Measurements from ENCODE around the gene RNF8.
"Not testable (repeated sequence)": the region's sequence is repeated elsewhere in the genome, so short reads cannot be mapped to it uniquely, and the experiment has no call there.

RNF8 gene

GRCh38 chr6:37389857-37390256 lies 36.1 kb downstream of the RNF8 start:
- intact Hi-C loops (cut with DNase I): no loop called here

DNA sequence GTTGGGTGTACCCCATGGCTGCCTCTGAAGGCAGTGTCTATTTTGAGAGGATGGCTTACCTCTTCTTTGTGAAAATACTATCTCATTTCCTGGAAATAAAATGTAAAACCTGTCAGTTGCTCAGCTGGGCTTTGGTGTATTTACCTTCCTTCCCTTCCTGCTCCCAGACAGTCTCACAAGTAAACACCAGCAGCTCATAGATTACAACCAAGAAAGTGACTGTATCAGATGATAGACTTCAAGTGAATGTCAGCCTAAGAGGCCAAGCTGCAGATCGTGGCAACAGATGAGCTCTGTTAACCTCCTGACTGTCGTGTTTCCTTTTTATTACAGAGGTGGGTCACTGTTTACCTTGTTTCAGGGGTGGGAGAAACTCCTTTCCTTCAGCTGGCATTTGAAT lies 37.3 kb downstream of the RNF8 start:
- intact Hi-C loops (cut with DNase I): no loop called here
- DNase-seq: no peak

More at GRCh38 chr6:37389857-37390256, 36.1 kb downstream of the RNF8 start:
- DNase-seq: no peak

DNA sequence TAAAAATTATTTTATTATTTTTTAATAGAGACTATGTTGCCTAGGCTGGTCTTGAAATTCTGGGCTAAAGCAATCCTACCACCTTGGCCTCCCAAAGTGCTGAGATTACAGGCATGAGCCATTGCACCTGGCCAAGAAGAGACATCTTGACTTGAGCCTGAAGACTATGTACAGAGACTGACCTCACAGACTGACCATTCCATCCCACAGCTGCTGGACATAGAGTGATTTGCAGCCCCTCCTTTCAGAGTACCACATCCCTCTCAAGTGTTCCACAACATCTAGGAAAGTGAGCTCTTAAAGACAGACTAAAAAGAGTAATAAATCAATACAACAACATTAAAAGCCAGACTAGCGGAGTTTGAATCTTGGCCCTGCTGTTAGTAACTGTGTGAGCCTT lies 39.0 kb downstream of the RNF8 start:
- DNase-seq: no peak
- intact Hi-C loops (cut with DNase I): no loop called here

DNA sequence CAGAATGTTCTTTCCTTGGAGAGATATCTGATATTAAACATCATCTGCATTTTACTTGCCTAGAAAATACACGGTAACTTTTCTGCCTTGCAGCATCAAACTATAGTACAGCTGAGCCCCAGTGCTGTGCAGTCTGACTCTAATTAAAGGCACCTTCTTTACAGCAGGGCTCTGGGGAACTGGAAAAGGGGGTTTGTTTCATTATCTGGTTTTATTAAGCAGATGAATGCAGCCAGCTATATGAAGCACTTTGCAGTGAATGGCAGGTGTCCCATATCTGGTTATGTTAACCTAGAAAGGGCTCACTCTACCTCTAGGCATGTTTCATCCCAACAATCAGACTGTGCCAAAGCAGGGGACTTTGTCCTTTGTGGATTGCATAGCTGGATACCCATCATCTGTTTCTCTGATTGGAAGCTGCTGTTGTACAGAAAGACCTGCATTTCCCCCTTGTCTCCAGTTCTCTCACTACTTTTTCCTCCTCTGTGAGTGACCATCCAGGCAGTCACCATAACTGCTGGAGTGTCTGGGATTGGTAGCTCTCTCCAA lies 39.7 kb downstream of the RNF8 start:
- intact Hi-C loops (cut with DNase I): no loop called here
- no peak for DNase-seq

- intact Hi-C loops (cut with DNase I): no loop called here
- DNase-seq: no peak
Observed at GRCh38 chr6:37396571-37397180, 42.9 kb downstream of the RNF8 start.

DNA sequence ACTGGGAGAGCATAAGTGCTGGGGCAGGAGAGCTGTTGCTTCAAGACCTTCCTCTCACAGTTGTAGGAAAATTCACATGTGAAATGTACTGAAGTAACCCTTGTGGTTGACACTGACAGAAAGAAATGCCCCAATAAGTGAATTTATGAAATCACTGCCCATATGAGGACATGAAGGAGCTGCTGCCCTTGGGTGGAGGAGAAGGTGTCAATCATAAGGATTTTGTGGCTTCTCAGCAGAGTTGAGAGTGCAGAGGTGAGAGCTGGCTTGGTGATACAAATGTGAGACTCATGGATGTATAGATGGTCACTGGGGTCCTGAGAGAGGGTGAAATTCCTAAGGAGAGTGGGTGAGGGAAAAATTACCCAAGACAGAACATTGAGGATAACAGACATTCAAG lies 45.3 kb downstream of the RNF8 start:
- intact Hi-C loops (cut with DNase I): no loop called here
- no peak for DNase-seq

DNA sequence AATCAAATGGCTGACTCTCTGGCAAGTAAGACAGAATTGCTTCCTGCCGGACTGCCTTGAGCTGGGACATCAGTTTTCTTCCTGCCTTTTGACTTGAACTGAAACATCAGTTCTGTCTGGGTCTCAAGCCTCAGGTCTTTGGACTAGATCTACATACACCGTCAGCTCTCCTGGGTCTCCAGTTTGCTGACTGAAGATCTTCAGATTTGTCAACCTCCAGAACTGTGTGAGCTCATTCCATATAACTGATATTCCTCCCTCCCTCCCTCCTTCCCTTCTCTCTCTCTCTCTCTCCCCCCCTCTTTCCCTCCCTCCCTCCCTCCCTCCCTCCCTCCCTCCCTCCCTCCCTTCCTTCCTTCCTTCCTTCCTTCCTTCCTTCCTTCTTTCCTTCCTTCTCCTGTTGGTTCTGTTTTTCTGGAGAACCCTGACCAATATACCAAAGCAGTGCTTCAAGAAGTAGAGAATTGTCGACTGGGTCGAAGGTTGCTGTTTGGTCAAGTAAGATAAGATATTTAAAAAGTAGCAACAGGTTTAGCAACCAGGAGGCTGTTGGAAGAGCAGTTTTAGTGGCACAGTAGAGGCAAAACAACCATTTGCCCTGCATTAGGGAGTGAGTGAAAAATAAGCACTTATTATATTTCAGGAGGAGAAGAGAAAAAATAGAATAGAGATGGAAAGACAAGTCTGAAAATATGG lies 46.2 kb downstream of the RNF8 start:
- no peak for DNase-seq
- intact Hi-C loops (cut with DNase I): no loop called here

DNA sequence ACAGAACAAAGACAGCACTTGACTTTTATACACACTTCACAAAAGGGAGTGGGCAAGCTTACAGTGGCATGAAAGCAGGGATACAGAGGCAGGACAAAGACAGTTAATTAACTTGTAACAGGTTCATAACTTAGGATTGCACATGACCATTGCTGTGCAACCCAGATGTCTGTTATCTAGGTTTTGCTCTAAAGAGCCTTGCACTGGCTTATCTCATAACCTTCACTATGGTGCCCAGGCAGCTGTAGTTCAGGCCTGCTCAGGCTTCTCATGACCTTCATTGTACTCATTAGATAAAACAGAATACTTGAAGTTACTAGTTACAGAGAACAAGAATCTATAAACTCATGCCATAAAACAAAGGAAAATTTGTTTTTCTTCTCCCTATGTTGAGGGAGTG lies 47.9 kb downstream of the RNF8 start:
- DNase-seq; intact Hi-C loops (cut with DNase I): not testable (repeated sequence)

DNA sequence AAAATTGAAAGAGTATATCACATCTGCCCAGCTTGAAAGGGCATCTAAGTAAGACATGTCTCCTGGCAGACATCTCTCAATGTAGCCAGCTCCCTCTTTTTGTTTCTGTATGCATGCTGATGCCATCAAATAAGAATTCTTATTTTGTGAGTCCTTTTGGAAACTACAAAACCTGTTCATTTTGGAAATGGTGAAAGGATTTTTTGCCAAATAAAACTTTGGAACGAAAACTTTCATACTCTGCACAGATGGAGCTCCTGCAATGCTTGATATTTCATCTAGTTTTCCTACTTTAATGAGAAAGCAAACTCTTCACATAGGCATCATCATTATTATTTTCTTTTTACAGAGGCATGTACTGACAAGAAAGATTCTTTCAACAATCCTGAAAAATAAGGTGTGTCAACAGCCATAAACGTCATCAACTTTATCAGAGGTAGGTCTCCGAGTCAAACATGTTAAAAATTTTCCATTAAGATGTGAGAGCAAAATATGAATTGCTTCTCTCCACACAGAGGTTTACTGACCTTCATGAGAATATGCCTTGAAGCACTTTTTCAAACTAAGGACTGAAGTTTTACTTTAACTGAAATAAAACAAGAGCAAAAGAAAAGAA lies 53.1 kb downstream of the RNF8 start:
- DNase-seq: no peak
- intact Hi-C loops (cut with DNase I): no loop called here

DNA sequence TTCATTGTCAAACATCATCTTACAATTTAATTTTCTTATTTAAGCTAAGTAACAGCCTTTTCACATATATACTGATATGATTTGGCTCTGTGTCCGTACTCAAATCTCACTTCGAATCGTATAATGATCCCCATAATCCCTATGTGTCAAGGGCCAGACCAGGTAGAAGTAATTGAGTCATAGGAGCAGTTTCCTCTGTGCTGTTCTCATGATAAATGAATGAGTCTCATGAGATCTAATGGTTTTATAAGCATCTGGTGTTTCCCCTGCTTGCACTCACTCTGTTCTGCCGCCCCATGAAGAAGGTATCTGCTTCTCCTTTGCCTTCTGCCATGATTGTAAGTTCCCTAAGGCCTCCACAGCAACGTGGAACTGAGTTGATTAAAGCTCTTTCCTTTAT lies 54.2 kb downstream of the RNF8 start:
- intact Hi-C loops (cut with DNase I): no loop called here
- DNase-seq: no peak

- intact Hi-C loops (cut with DNase I): no loop called here
- DNase-seq: no peak
Observed at GRCh38 chr6:37409501-37409900, 55.7 kb downstream of the RNF8 start.

DNA sequence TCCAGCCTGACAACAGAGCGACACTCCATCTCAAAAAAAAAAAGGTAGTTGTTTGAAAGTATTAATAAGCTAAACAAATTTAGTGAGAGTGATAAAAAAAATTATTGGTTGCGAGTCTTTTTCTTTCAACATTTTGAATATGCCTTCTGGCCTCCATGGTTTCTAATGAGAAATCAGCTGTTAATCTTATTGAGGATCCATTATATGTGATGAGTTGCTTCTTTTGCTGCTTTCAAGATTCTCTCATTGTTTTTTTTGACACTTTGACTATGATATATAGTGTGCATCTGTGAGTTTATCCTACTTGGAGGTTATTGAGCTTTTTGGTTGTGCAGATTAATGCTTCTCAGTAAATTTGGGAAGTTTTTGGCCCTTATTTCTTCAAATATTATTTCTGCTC lies 63.6 kb downstream of the RNF8 start:
- DNase-seq: no peak
- intact Hi-C loops (cut with DNase I): no loop called here

- DNase-seq: no peak
- intact Hi-C loops (cut with DNase I): no loop called here
Observed at GRCh38 chr6:37418722-37419121, 64.9 kb downstream of the RNF8 start.

GRCh38 chr6:37426058-37426944 lies 72.5 kb downstream of the RNF8 start:
- intact Hi-C loops (cut with DNase I): no loop called here

DNA sequence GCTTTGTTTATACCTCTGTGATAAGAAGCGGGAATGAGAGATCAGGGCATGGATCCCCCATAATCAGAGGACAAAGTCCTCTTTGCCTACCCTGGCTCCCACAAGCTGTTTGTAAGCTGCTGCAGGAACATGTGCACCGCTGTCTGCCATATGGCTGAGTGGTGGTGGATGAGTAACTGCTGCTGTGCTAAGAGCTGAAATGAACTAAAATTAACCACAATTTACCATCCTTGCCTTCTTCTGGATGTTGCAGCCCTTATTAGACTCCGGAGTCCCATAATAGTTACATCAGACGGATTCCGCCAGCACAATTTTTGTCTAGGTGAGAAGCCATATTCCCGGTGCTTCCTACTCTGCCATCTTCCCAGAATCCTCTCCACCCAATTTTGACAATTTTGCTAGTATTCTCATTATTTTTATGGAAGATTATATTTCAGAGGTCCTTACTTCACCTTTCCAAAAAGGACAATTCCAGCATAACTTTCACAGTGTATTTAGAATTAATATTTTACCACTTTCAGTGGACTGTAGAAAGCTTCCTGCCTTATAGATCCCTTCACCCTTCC lies 73.2 kb downstream of the RNF8 start:
- intact Hi-C loops (cut with DNase I): no loop called here
- no peak for DNase-seq

More at GRCh38 chr6:37426058-37426944, 72.5 kb downstream of the RNF8 start:
- no peak for DNase-seq

- intact Hi-C loops (cut with DNase I): no loop called here
- no peak for DNase-seq
Observed at GRCh38 chr6:37429352-37429750, 75.6 kb downstream of the RNF8 start.

- intact Hi-C loops (cut with DNase I): no loop called here
- no peak for DNase-seq
Observed at GRCh38 chr6:37432590-37432915, 78.8 kb downstream of the RNF8 start.

- DNase-seq: peak; percentile 88 to 98 (median 93)
- intact Hi-C loops (cut with DNase I): no loop called here
Observed at GRCh38 chr6:37432916-37433656, 79.3 kb downstream of the RNF8 start, which contains the start of gene CMTR1. TSS of gene CMTR1 (plus strand) at chr6:37433221. CDS start at chr6:37435630, 2,409 bp downstream.

GRCh38 chr6:37433657-37434271 lies 80.0 kb downstream of the RNF8 start:
- intact Hi-C loops (cut with DNase I): no loop called here
- peak in 1 of 10 donors; percentile 15 for DNase-seq

All from posterior cingulate gyrus (tissue), 11 donors.